Astrocyte (in vitro differentiated cells and primary cell): ENCODE results near the gene RNF44.

Source experiments
- EZH2 ChIP-seq: IDR thresholded peaks from 2 replicates; pipeline ENCODE4 v1.6.1; 2012; ENCODE audit warnings: mild to moderate bottlenecking, low read length, inconsistent platforms; ENCODE audit not compliant: insufficient read depth
- TF ChIP-seq, protein P1 (sequence below): IDR thresholded peaks from 2 replicates; pipeline ENCODE4 v1.5.1; 2011; ENCODE audit warnings: low read depth, mild to moderate bottlenecking, inconsistent platforms, low read length, moderate library complexity; ENCODE audit not compliant: insufficient read depth

DNA sequence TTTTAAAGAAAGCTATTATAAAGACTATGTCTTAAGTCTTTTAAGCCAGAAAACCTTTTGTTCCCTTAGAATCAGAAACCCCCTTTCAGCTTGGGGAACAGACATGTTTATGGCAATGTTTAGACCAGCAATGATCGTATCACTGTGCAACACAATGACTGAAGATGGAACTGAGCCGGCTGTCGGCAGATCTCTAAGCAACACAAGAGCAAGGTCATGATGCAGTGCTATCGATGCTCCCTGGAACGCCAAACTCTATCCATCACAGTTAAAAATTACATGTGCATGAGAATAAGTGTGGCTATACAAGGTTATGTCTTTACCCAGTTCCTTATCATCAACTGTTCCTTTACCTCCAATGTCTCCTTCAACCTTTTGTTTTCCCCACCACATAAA lies 1.8 kb upstream of the RNF44 start:
- TF ChIP-seq, protein P1, sequence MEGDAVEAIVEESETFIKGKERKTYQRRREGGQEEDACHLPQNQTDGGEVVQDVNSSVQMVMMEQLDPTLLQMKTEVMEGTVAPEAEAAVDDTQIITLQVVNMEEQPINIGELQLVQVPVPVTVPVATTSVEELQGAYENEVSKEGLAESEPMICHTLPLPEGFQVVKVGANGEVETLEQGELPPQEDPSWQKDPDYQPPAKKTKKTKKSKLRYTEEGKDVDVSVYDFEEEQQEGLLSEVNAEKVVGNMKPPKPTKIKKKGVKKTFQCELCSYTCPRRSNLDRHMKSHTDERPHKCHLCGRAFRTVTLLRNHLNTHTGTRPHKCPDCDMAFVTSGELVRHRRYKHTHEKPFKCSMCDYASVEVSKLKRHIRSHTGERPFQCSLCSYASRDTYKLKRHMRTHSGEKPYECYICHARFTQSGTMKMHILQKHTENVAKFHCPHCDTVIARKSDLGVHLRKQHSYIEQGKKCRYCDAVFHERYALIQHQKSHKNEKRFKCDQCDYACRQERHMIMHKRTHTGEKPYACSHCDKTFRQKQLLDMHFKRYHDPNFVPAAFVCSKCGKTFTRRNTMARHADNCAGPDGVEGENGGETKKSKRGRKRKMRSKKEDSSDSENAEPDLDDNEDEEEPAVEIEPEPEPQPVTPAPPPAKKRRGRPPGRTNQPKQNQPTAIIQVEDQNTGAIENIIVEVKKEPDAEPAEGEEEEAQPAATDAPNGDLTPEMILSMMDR = no peak
- TF ChIP-seq EZH2 = no peak
